ENCODE measurements around the gene TRIM44. TPM values are rescaled to one million over a fixed set of nuclear protein-coding genes. Genes with fewer than 3 reads are reported as not detected.

TRIM44 gene
- total and polyA plus RNA-seq, 10 of the 15 experiments (the other 5 are each of a cell fraction or from before 2014, with no cell fraction given): 6.7 to 93.0 (median 27.6) TPM

GRCh38 chr11:35748644-35749043 lies 86.1 kb downstream of the TRIM44 start:
- BruUV-seq (replicated peaks): no TSS peak
- ChIA-PET CTCF (interaction anchor here (0.9 to 1.3 kb wide), 3 partner anchors 38 to 74 kb away, joined by 3 read pairs; no protein-coding TSS in a partner anchor), POLR2A (no interaction called here), SMC1A (ENCODE audit: uncharacterized antibody, unreplicated experiment) (interaction anchor here (1.1 to 3.4 kb wide), 2 partner anchors 9 to 36 kb away, joined by 3 to 14 read pairs; no protein-coding TSS in a partner anchor), RAD21 (ENCODE audit: unreplicated experiment) (no interaction called here)
- peaks cover 7% of the 10 kb centered on the region for H3K4me1 ChIP-seq (ENCODE audit: control insufficient read depth, insufficient read depth, low read length)
- in situ Hi-C loops (cut with MboI) (no loop called here), intact Hi-C loops (cut with micrococcal nuclease; ENCODE audit: unreplicated experiment) (no loop called here)
- H3K9me3 ChIP-seq (replicated peaks; ENCODE audit: control insufficient read depth, insufficient read depth, low read length): no peaks in the 10 kb centered on the region
- H3K27me3 ChIP-seq (replicated peaks in 1 of 2; ENCODE audit: control insufficient read depth in 2 of 2, insufficient read depth in 2 of 2, low read length in 1 of 2): no peaks in the 10 kb centered on the region
- H3K4me2 ChIP-seq (ENCODE audit: control insufficient read depth, insufficient read depth): no peak overlapping the region
- H2AFZ ChIP-seq (ENCODE audit: control insufficient read depth, low read depth, low read length): no peak overlapping the region
- no peak overlapping the region for H3K9ac ChIP-seq (ENCODE audit: control insufficient read depth, insufficient read depth, low read length)
- H4K20me1 ChIP-seq (ENCODE audit: control insufficient read depth, insufficient read depth): no peaks in the 10 kb centered on the region
- H3K27ac ChIP-seq (ENCODE audit: control insufficient read depth, insufficient read depth): no peak overlapping the region
- H3K36me3 ChIP-seq (ENCODE audit: control insufficient read depth in 2 of 2, insufficient read depth in 2 of 2, low read length in 1 of 2): no peaks in the 10 kb centered on the region; a peak in 2 of 4 replicates
- H3K4me3 ChIP-seq: no peak overlapping the region
- FAIRE-seq: no peak
- ATAC-seq: no peak
- DNase-seq (ENCODE audit: low read depth, low spot score): no peak
- WGBS (ENCODE audit: insufficient coverage, insufficient replicate concordance, low lambda C conversion rate, missing lambda C conversion rate): 91% methylated on average over 1 of the region's 1 CpG
- no peaks in the 10 kb centered on the region for H3K79me2 ChIP-seq (ENCODE audit: control insufficient read depth, insufficient read depth, low read length)
- TF ChIP-seq JUND (IDR thresholded peaks at IDR 0.05; ENCODE audit: low read depth, low read length) (no peak), TCF3 (IDR thresholded peaks at IDR 0.05; ENCODE audit: borderline replicate concordance, insufficient read depth, low read depth, low read length) (no peak), KLF5 (IDR thresholded peaks at IDR 0.05; ENCODE audit: partially characterized antibody) (no peak), JUNB (IDR thresholded peaks at IDR 0.05) (no peak), FOXM1 (IDR thresholded peaks at IDR 0.05; ENCODE audit: low read depth, low read length) (no peak), ZNF217 (IDR thresholded peaks at IDR 0.05) (no peak), SRF (IDR thresholded peaks at IDR 0.05; ENCODE audit: low read depth in 2 of 2, low read length in 2 of 2) (no peak), ZNF274 (IDR thresholded peaks at IDR 0.05; ENCODE audit: insufficient read depth, insufficient read length) (no peak), POLR2A (IDR thresholded peaks at IDR 0.05; ENCODE audit: low read depth, low read length) (no peak), ZNF622 (IDR thresholded peaks at IDR 0.05) (no peak), NBN (IDR thresholded peaks at IDR 0.05) (no peak), WRNIP1 (IDR thresholded peaks at IDR 0.05; ENCODE audit: borderline replicate concordance, low read depth, low read length) (no peak)
